Pancreas (tissue), 10 donors: ENCODE results near the gene ANKRD37. TPM values are rescaled to one million over a fixed set of nuclear protein-coding genes. Genes with fewer than 3 reads are reported as not detected.

Source experiments
- ATAC-seq, 4 donors: fragments of 200-7000 bp; cut with Tn5 transposase; one replicate each; pipeline versions ENCODE4 v1.8.0 to v1.9.1; 2020; ENCODE audit warnings: mild to moderate bottlenecking in 4 of 4, moderate library complexity in 4 of 4
- DNase-seq, 6 donors: peaks; one replicate each; pipeline ENCODE4 v3.0.0-alpha.2; 2020
- FAIRE-seq: peaks from 2 replicates; lab custom pipeline; 2012; peaks lifted over from hg19 to GRCh38; lab: Jason Lieb, UNC
- H3K27ac ChIP-seq, 4 donors: fragments of 200-600 bp; sonication (generic); 1 replicate in 3 of 4; 2 replicates in 1 of 4; pipeline versions ENCODE4 v1.5.0 to v1.8.0; 2020
- H3K27me3 ChIP-seq, 4 donors: fragments of 200-600 bp; one replicate each; pipeline ENCODE4 v1.8.0; 2021
- H3K36me3 ChIP-seq, 3 donors: fragments of 200-600 bp; sonication (generic) in 1 of 3; one replicate each; pipeline versions ENCODE4 v1.5.0 to v1.8.0; 2020 to 2021
- H3K4me1 ChIP-seq, 3 donors: fragments of 200-600 bp; one replicate each; pipeline ENCODE4 v1.8.0; 2021
- H3K4me3 ChIP-seq, 4 donors: fragments of 200-600 bp; sonication (generic) in 2 of 4; one replicate each; pipeline versions ENCODE4 v1.5.0 to v1.8.0; 2020 to 2021
- H3K9me3 ChIP-seq, 4 donors: fragments of 200-600 bp; one replicate each; pipeline ENCODE4 v1.8.0; 2021
- CTCF ChIP-seq, 4 donors: fragments of 200-600 bp; sonication (generic) in 3 of 4; IDR thresholded peaks; one replicate each; pipeline versions ENCODE4 v1.5.0 to v1.8.0; 2021; ENCODE audit warnings: antibody characterized with exemption in 4 of 4
- WGBS, 2 donors: extraction: QIAGEN DNeasy Blood & Tissue Kit; methylation state at CpG; one replicate each; pipeline ENCODE4 v1.1.7; 2013; 5-methylcytosine and 5-hydroxymethylcytosine counted together
- intact Hi-C, 3 donors: fragments of 100-400 bp; cut with DNase I; formaldehyde crosslinking; loops; one replicate each; pipeline versions ENCODE4 v1.11.1 to v1.14.2; 2022
- polyA plus RNA-seq, 2 donors: library from polyadenylated mRNA; stranded (reverse); fragments of 200-250 nt; gene quantifications; one replicate each; pipeline ENCODE4 v1.2.3, GENCODE V29; 2013
- total RNA-seq, 6 donors: library from RNA; stranded (reverse); fragmentation: NEBNext Ultra II Directional in 4 of 6; extraction: Animal tissue kit (Norgen Biotek cat#: 25700) in 4 of 6; gene quantifications; one replicate each; pipeline versions ENCODE4 v1.2.1 to v1.2.4, GENCODE V29; 2021 to 2023
- donor health status: healthy with polysubstance abuse.
- donor health status: DM: no; HTN: no; CAD: no; lungs with moderate emphysema.
- donor health status: DM: no; HTN: no; CAD: no.
- donor health status: control.
- donor health status: control.
- donor health status: Bipolar disorder and iron deficiency.
- donor health status: DM: yes; HTN: yes; CAD: no.
- donor health status: DM: no; HTN: no; CAD: no.
- donor health status: DM: no; HTN: no; CAD: no.
- donor health status: DM: yes; HTN: yes; CAD: no.

ANKRD37 gene
- total and polyA plus RNA-seq, 8 donors, result 4.8 to 15.3 (median 10.7) TPM

- 81 to 95% methylated on average over 2 of the region's 2 CpGs for WGBS, 2 donors
- TF ChIP-seq CTCF (IDR thresholded peaks at IDR 0.05), result no peak
- no peaks in the 10 kb centered on the region for H3K27me3 ChIP-seq
- H3K27ac ChIP-seq, result no peak overlapping the region
- FAIRE-seq, result no peak
- no peak for ATAC-seq
- H3K4me1 ChIP-seq, result peaks cover 0 to 17% (median 11%) of the 10 kb centered on the region in 3 donors
- no peak overlapping the region for H3K4me3 ChIP-seq
- H3K9me3 ChIP-seq, result no peaks in the 10 kb centered on the region
- intact Hi-C loops, result no loop called here
- no peaks in the 10 kb centered on the region for H3K36me3 ChIP-seq
- DNase-seq, result no peak
Measured at GRCh38 chr4:185421366-185422124, 24.9 kb downstream of the ANKRD37 start.

- DNase-seq (no peak), FAIRE-seq (no peak), ATAC-seq (peak; percentile 27 to 49 (median 42))
- no peak for TF ChIP-seq CTCF (IDR thresholded peaks at IDR 0.05)
- Histone ChIP-seq H3K9me3 (no peaks in the 10 kb centered on the region), H3K4me3 (peak overlapping the region; percentile 46 to 79 (median 74)), H3K27ac (peak overlapping the region; percentile 97 to 98 (median 98)), H3K27me3 (no peaks in the 10 kb centered on the region), H3K4me1 (peaks cover 0 to 14% (median 11%) of the 10 kb centered on the region in 3 donors), H3K36me3 (no peaks in the 10 kb centered on the region)
- intact Hi-C loops, result no loop called here
- 8 to 12% methylated on average over 13 of the region's 13 CpGs for WGBS, 2 donors
Measured at GRCh38 chr4:185424905-185425646, 28.4 kb downstream of the ANKRD37 start.

GRCh38 chr4:185425647-185426352 lies 29.2 kb downstream of the ANKRD37 start, which contains the start of gene UFSP2:
TSS of gene UFSP2 (minus strand) at chr4:185425964. CDS start at chr4:185425868, 96 bp downstream.
- intact Hi-C loops, result no loop called here

More at GRCh38 chr4:185425647-185426352, 29.2 kb downstream of the ANKRD37 start, which contains the start of gene UFSP2:
- peak; percentile 95 to 98 (median 96) for ATAC-seq
- Histone ChIP-seq H3K4me1 (peaks cover 0 to 14% (median 8%) of the 10 kb centered on the region in 3 donors), H3K36me3 (no peaks in the 10 kb centered on the region), H3K27me3 (no peaks in the 10 kb centered on the region), H3K27ac (peak within 1 kb of the TSS; percentile 97 to 98 (median 98)), H3K4me3 (peak within 1 kb of the TSS; percentile 46 to 79 (median 74)), H3K9me3 (no peaks in the 10 kb centered on the region)
- no peak for TF ChIP-seq CTCF (IDR thresholded peaks at IDR 0.05)
- peak; percentile 84 to 95 (median 90) for DNase-seq
- no peak for FAIRE-seq
- 0% methylated on average over 59 to 66 of the region's 66 CpGs for WGBS, 2 donors
